Measurements from ENCODE around the gene SEC16A. TPM values are rescaled to one million over a fixed set of nuclear protein-coding genes. Genes with fewer than 3 reads are reported as not detected.

SEC16A gene
- polyA plus RNA-seq, 10 donors = 31.4 to 50.7 (median 37.5) TPM

DNA sequence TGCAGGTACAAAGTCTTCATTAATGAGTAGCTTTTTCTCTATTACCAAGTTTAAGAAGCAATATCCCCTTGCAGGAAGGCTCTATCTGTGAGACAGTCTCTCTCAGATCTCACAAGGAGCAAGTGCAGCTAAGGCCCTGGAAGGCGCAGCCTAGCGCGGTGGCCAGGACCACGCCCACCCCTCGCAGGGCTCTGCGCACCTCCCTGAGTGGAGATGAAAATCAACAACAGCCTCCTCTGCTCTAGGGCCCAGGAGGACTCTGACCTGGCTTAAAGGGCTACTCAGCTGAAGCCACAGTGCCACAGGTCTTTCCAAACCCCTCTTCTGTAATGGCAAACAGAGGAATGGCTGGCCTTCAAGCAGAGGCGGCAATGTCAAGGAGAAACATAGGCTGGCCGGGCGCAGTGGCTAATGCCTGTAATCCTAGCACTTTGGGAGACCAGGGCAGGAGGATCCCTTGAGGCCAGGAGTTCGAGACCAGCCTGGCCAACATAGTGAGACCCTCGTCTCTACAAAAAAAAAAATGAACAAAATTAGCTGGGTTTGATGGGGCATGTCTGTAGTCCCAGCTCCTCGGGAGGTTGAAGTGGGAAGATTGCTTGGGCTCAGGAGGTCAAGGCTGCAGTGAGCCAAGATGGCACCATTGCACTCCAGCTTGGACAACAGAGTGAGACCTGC lies 11.9 kb downstream of the SEC16A start:
- DNase-seq = no peak

GRCh38 chr9:136470356-136470755 lies 12.5 kb downstream of the SEC16A start:
- no peak for DNase-seq

DNA sequence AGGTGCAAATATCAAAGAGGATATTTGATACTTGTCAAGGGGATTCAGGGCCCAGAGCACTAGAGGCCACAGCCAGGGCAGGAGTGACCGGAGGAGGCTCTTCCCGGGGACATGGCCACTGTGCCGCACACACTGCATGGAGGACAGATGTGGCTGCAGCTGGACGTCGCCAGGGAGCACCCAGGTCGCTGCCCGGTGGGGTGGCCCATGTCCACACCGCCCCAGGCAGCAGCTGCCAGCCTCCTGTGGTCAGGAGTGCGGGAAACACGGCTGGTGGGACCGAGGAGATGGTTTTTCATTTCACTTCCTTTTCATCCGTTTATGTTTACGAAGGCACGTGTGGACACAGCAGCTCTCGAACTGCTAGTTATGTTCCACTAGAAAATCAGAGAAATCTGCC lies 15.1 kb downstream of the SEC16A start:
- no peak for DNase-seq

- no peak for DNase-seq
These were observed 16.7 kb downstream of the SEC16A start for GRCh38 chr9:136466155-136466541.

GRCh38 chr9:136465500-136466154 lies 17.2 kb downstream of the SEC16A start:
- DNase-seq = no peak

- DNase-seq = no peak
These were observed 18.6 kb downstream of the SEC16A start for GRCh38 chr9:136464241-136464640.

- no peak for DNase-seq
These were observed 19.3 kb downstream of the SEC16A start for GRCh38 chr9:136463578-136463977.

- no peak for DNase-seq
These were observed 20.2 kb downstream of the SEC16A start for GRCh38 chr9:136462664-136463063.

GRCh38 chr9:136460772-136461325 lies 22.0 kb downstream of the SEC16A start:
- no peak for DNase-seq

- DNase-seq = no peak
These were observed 23.4 kb downstream of the SEC16A start for GRCh38 chr9:136459425-136459824.

DNA sequence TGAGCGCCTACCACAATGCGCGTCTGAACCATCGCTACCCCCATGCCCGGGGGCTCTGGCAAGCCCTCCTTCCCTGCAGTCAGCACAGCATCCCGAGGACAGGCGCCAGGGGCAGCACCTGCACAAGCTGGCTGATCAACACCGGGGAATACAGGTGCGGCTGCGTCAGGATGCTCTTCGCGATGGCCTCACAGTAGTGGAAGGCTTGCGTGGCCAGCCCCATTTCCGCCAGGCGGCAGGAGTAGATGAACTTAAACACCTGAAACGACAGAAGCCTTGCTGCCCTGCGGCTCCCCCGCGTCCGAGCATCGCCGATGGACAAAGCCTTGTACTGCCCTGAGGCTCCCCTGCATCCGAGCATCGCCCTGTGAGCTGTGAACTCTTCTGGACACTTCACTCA lies 25.5 kb downstream of the SEC16A start:
- DNase-seq = no peak

- no peak for DNase-seq
These were observed 26.6 kb downstream of the SEC16A start for GRCh38 chr9:136456258-136456657.

DNA sequence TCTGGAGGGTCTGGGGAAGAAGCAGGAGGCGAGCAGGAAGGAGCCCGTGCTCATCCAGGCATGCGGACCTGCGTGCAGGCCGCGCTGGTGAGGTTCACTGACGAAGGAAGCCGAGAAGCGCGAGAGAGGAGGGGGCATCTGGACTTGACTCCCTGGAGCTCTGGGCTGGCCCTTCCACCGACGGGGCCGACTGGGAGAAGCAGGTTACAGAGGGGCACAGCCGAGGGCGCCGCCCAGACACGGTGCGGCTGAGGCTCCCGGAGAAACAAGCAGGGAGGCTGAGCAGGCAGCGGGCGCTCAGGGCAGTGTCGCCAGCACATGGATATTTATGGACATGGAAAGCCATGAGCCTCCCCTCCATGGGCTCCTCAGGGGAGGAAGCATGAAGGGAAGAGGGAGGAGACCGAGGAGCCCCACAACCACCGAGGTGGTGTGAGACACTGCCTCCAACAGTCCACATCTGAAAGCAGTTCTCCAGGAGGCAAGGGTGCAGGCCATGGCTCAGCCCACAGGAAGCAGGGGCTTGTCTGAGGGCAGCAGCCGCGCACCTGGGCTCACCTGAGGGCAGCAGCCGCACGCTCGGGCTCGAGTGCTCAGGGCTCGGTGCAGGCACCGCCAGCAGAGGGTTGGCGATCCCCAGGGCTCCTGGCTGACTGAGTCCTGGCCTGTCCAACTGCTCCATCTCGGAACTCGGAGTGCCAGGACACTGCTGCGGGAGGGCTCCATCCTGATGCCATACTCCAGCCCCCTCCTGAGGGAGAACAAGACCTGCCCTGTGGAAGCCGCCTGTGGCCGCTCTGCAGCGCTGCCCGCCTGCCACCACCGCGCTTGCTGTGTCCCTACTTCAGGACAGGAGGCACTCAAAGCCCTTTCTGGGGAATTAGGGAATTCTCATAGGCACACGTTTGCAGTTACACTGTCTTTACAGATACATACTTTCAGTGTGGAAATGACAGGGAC lies 27.5 kb downstream of the SEC16A start:
- DNase-seq = no peak

DNA sequence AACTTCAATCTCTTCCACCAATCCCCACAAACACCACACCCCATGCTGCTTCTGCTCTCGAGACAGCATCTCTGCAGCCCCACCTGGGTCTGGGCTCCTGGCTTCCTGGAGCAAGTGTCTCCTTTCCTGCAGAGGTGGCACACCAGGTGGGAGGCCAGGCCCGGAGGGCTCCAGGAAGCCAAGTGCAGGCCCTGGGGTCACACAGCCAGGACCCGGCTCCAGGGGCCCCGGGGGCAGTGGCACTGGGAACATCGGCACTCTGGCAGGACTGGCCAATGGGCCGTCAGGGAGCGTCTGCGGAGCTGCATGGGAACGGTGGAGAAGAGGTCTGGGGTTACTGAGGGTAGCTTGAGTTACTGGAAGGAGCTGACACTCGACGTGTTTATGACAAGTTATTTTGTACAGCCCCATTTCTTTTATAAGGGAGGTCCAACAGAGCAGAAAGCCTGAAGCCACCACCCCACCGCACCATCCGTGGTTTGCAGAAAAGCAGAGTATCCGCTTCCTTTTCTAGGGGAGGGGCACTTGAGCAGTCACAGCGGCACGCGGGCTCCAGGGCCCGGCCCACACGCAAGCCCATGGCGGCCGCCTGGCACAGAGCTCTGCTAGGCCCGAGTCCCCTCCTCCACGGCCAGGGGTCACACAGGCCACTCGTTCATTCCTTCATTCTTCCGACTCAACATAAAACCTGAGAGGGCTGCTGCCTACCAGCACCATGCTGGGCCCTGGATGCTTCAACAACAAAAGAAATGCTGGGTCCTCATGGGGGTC lies 28.6 kb downstream of the SEC16A start:
- DNase-seq = no peak

GRCh38 chr9:136453326-136453725 lies 29.5 kb downstream of the SEC16A start:
- no peak for DNase-seq

- no peak for DNase-seq
These were observed 31.5 kb downstream of the SEC16A start for GRCh38 chr9:136451221-136451877.

- no peak for DNase-seq
These were observed 34.2 kb downstream of the SEC16A start for GRCh38 chr9:136448655-136449054.

DNA sequence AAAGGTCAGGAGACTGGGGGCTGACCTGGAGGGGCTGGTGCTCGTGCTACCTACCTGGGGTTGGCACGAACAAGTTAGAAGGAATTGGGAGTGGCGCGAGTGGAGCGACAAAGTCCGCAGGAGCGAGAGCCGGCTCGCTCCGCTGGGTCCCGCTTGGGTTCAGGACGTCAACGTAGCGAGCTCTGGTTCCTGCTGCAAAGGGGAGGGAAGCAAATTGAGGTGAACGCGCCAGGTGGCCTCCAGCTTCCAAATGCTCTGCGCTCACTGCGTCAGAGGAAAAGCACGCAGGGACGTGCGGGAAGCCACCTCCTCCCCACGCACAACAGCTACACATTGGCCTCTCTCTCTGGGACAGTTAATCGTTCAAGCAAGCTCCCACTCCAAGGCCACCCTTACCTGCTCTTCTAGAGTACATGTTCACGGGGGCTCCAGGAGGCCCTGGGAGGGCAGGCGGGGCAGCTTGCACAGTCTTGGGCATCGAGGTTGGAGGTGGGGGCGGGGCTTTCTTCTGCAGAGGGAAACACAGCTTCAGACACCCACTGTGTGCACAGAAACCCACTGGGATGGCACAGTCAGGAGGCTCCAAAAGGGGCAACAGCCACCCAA lies 35.6 kb downstream of the SEC16A start:
- DNase-seq = no peak

GRCh38 chr9:136445799-136446198 lies 37.0 kb downstream of the SEC16A start:
- no peak for DNase-seq

- DNase-seq = no peak
These were observed 38.7 kb downstream of the SEC16A start for GRCh38 chr9:136444102-136444501.

All from muscle of back (tissue), 11 donors.